AG09309 (cell line): Measurements from ENCODE around the gene SAXO1.

Source experiments
- DNase-seq: peaks from one replicate; pipeline ENCODE4 v3.0.0-alpha.2; 2010; ENCODE audit warnings: low read depth
- H3K4me3 ChIP-seq: 2 replicates; pipeline ENCODE4 v1.5.1; 2011; ENCODE audit warnings: mild to moderate bottlenecking, low read depth, low read length, moderate library complexity; ENCODE audit not compliant: control insufficient read depth
- TF ChIP-seq, protein P1 (sequence below): IDR thresholded peaks from 2 replicates; pipeline ENCODE4 v1.5.1; 2011; ENCODE audit warnings: mild to moderate bottlenecking, low read depth, low read length, inconsistent platforms; ENCODE audit not compliant: insufficient read depth, control insufficient read depth; ENCODE audit errors: missing control alignments

Gene SAXO1

DNA sequence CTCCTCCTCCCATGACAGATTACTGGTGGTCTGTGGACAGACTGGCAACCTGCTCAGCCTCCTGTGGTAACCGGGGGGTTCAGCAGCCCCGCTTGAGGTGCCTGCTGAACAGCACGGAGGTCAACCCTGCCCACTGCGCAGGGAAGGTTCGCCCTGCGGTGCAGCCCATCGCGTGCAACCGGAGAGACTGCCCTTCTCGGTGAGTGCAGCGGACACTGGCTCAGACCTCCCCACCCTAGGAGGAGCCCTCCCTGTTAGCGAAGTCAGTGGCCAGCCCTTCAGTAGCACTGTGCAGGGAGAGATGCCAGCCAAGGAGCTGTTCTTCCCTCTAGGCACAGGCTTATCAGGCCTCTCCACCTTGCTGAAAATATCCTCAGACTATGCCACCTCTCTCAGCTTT lies 143.5 kb downstream of the SAXO1 start:
- TF ChIP-seq, protein P1, sequence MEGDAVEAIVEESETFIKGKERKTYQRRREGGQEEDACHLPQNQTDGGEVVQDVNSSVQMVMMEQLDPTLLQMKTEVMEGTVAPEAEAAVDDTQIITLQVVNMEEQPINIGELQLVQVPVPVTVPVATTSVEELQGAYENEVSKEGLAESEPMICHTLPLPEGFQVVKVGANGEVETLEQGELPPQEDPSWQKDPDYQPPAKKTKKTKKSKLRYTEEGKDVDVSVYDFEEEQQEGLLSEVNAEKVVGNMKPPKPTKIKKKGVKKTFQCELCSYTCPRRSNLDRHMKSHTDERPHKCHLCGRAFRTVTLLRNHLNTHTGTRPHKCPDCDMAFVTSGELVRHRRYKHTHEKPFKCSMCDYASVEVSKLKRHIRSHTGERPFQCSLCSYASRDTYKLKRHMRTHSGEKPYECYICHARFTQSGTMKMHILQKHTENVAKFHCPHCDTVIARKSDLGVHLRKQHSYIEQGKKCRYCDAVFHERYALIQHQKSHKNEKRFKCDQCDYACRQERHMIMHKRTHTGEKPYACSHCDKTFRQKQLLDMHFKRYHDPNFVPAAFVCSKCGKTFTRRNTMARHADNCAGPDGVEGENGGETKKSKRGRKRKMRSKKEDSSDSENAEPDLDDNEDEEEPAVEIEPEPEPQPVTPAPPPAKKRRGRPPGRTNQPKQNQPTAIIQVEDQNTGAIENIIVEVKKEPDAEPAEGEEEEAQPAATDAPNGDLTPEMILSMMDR = no peak
- H3K4me3 ChIP-seq = no peak overlapping the region
- no peak for DNase-seq

DNA sequence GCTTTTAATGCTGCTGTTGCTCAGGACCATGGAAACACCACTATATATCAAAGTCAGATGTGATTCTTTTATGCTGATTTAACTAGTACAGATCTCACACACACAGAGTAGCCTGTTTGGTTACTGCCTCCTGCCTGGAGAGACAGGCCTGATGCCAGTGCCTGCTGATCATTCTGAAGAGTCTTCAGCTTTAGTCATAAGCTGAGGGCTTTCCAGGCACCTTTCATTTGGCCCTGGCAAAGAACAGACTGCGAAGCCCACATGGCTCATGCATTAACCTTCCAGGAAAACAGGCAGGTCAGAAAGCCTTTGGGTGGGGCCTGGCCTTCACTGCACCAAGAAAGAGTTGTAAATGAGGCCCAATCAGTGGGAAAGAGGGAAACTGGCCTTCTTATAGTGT lies 144.7 kb downstream of the SAXO1 start:
- peak; percentile 43 for DNase-seq
- TF ChIP-seq, protein P1 = no peak
- no peak overlapping the region for H3K4me3 ChIP-seq

GRCh38 chr9:18887546-18887945 lies 145.5 kb downstream of the SAXO1 start:
- no peak overlapping the region for H3K4me3 ChIP-seq
- TF ChIP-seq, protein P1 = no peak
- DNase-seq = no peak

GRCh38 chr9:18881758-18882157 lies 151.3 kb downstream of the SAXO1 start:
- TF ChIP-seq, protein P1 = no peak
- DNase-seq = no peak
- no peak overlapping the region for H3K4me3 ChIP-seq

GRCh38 chr9:18877984-18878383 lies 155.0 kb downstream of the SAXO1 start:
- TF ChIP-seq, protein P1 = no peak
- H3K4me3 ChIP-seq = no peak overlapping the region
- DNase-seq = no peak
